HG02623 (cell line): ENCODE data around the gene CD209.
"Not testable (repeated sequence)": the region's sequence is repeated elsewhere in the genome, so short reads cannot be mapped to it uniquely, and the experiment has no call there.

ENCODE experiments used
- ATAC-seq: cut with Tn5 transposase; IDR thresholded peaks from one replicate; pipeline ENCODE4 v1.9.1; 2021; ENCODE audit warnings: moderate library complexity; ENCODE audit not compliant: unreplicated experiment

The CD209 gene

GRCh38 chr19:7769171-7769570, 21.8 kb upstream of the CD209 start:
- no peak for ATAC-seq

- no peak for ATAC-seq
Observed at GRCh38 chr19:7767487-7767886, 20.2 kb upstream of the CD209 start.

- ATAC-seq = no peak
Observed at GRCh38 chr19:7766535-7766934, 19.2 kb upstream of the CD209 start.

DNA sequence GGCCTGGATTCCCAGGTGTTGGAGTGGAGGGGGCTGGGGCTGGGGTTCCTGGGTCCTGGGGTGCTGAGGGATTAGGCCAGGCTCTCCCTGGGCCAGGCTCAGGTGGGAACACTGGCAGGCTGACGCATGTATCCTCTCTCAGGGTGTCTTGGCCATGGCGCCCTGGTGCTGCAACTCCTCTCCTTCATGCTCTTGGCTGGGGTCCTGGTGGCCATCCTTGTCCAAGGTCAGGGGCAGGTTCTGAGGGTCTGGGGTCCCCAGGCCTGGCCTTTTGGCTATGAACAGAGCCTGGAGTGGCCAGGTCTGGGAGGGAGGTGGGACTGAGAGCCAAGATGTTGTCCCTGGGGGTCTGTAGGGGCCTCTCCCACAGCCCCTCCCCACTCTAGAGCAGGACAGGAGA, 17.7 kb upstream of the CD209 start:
- not testable (repeated sequence) for ATAC-seq

GRCh38 chr19:7764157-7764556, 16.8 kb upstream of the CD209 start:
- ATAC-seq = not testable (repeated sequence)

GRCh38 chr19:7763696-7764095, 16.4 kb upstream of the CD209 start:
- no peak for ATAC-seq

GRCh38 chr19:7762719-7763293, 15.5 kb upstream of the CD209 start, which contains the start of gene CLEC4M:
Gene CLEC4M, plus strand, starts transcription at chr19:7763243. Its CDS starts 24 bp downstream, at chr19:7763267.
- ATAC-seq = no peak

- ATAC-seq = no peak
Observed at GRCh38 chr19:7759156-7759555, 11.8 kb upstream of the CD209 start.

- ATAC-seq = no peak
Observed at GRCh38 chr19:7757358-7757757, 10.0 kb upstream of the CD209 start.

GRCh38 chr19:7756258-7756657, 8.9 kb upstream of the CD209 start:
- ATAC-seq = no peak

DNA sequence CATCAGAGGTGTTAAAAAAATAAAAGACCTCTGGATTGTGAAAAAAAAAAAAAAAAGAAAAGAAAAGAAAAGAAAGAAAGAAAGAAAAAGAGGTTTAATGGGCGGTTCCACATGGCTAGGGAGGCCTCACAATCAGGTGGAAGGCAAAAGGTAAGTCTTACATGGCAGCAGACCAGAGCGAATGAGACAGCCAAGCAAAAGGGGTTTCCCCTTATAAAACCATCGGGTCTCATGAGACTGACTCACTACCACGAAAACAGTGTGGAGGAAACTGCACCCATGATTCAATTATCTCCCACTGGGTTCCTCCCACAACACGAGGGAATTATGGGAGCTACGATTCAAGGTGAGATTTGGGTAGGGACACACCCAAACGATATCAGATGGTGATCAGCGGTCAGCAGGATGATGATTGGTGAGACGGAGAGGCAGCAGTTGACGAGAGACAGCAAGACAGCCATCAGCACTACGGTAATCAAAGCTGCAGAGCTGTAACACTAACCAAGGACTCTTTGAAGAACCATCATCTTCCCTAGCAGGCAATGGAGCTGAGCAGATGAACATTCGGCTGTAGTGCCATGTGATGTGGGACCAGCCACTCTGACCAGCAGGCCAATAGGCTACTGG, 3.9 kb upstream of the CD209 start:
- ATAC-seq = no peak

GRCh38 chr19:7748756-7749155, 1.4 kb upstream of the CD209 start:
- no peak for ATAC-seq

GRCh38 chr19:7748171-7748570, 837 bp upstream of the CD209 start:
- ATAC-seq = no peak

GRCh38 chr19:7746306-7746705, 1.0 kb downstream of the CD209 start:
- not testable (repeated sequence) for ATAC-seq

- no peak for ATAC-seq
Observed at GRCh38 chr19:7744871-7745650, 2.3 kb downstream of the CD209 start.

GRCh38 chr19:7744199-7744786, 3.0 kb downstream of the CD209 start:
- no peak for ATAC-seq

DNA sequence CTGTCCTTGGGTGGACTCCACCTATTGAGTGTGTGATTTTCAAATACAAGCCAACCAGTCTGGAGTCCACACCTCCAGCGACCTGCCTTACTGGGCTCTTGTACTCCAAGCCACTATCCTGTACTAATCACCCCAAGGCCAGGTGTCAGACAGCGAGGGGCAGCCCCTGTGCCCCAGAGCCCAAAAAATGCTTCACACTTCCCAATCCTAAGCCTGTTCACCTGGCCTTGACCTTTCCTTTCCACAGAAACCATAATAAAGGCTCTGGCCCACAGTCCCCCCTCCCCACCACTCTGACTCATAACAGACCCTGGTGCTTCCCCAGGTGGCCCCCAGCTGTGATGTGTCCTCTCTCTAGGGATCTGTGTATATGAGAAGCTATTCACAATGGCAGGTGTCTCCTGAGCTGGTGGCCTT, 3.9 kb downstream of the CD209 start:
- no peak for ATAC-seq

GRCh38 chr19:7742991-7743390, 4.3 kb downstream of the CD209 start:
- no peak for ATAC-seq

GRCh38 chr19:7742575-7742974, 4.8 kb downstream of the CD209 start:
- ATAC-seq = no peak

DNA sequence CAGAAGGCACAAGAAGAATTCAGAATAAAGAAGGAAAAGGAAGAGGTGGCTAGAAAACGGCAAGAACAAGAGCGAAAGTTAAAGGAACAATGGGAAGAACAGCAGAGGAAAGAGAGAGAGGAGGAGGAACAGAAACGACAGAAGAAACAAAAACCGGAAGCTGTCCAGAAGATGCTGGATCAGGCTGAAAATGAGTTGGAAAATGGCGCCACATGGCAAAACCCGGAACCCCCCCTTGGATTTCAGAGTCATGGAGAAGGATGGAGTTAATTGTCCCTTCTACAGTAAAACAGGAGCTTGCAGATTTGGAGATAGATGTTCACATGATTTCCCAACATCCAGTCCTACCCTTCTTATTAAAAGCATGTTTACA, 6.7 kb downstream of the CD209 start:
- no peak for ATAC-seq

GRCh38 chr19:7739801-7740681, 7.3 kb downstream of the CD209 start:
- ATAC-seq = no peak
